NCI-H748 (cell line): ENCODE data around the gene SIL1.
A peak's percentile ranks its signal among the peaks of the same experiment; 100 is the strongest.
"Not testable (repeated sequence)": the region's sequence is repeated elsewhere in the genome, so short reads cannot be mapped to it uniquely, and the experiment has no call there.

Experiments
- DNase-seq: peaks from one replicate; lab custom pipeline; 2025; ENCODE audit not compliant: unreplicated experiment; lab: John Stamatoyannopoulos, UW

The SIL1 gene

DNA sequence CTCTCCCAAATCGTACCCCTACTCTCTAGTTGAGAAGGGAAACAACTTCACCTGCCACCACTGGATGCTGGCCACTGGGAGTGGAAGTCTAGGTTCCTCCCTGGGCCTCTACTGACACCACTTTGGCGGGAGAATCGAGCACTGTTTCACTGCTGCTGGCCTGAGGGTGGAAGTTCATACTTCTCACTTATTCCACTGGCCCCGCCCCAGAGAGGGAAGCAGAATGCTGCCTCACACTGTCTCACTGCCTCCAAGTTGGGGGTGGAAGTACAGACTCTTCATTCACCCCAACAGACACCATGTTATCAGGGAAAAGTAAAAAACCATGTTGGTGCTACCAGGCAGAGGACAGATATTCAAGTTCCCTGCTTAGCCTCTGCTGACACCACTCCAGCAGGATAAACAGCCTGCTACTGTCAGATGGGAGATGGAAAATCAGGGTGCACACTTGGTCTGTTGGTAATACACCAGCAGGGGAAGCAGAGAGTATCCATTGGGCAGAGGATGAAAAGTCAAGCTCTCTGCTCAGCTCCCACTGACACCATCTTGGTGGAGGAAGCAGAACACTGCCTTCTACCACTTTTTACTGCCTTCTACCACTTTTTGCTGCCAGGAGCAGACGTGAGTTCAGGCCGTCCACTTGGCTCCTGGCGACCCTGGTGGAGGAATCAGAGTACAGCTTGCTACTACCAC is 159.4 kb downstream of the SIL1 start:
- DNase-seq: no peak

DNA sequence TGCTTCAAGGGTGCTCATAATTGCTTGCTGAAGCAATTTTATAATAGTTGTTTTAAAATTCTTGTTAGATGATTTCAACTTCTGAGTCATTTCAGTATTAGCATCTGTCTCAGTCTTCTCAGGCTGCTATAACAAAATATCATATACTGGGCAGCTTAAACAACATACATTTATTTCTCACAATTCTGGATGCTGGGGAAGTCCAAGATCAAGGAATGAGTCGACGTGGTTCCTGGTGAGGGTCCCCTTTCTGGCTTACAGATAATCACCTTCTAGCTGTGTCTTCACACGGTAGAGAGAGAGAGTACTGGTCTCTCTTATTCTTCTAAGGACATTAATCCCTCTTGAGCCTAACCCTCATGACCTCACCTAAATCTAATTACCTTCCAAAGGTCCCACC is 160.4 kb downstream of the SIL1 start:
- DNase-seq: no peak

DNA sequence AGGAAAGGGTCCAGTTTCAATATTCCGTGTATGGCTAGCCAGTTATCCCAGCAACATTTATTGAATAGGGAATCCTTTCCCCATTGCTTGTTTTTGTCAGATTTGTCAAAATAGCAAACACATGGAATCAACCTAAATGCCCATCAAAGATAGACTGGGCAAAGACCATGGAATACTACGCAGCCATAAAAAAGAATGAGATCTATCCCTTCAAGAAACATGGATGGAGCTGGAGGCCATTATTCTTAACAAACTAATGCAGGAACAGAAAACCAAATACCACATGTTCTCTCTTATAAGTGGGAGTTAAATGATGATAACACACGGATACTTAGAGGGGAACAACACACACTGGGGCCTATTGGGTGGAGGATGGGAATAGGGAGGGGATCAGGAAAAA is 161.8 kb downstream of the SIL1 start:
- not testable (repeated sequence) for DNase-seq

DNA sequence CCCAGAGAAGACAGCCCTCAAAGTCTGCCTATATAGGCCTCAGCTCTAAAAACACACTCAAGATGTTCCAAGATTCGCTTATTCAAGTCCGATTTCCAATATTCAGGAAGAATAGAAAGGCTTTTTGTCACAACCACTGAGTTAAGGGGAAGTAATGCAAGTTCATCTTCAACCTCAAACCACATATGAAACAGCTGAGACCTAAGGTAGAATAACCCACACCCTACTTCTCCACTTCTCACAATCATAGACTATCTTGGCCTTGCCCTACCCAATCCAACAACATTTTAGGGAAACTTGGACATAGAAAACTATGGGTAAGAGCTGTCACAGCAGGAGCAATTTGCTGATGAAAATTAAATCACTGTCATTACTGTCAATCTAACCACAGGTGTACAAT is 171.0 kb downstream of the SIL1 start:
- peak; percentile 7 for DNase-seq

DNA sequence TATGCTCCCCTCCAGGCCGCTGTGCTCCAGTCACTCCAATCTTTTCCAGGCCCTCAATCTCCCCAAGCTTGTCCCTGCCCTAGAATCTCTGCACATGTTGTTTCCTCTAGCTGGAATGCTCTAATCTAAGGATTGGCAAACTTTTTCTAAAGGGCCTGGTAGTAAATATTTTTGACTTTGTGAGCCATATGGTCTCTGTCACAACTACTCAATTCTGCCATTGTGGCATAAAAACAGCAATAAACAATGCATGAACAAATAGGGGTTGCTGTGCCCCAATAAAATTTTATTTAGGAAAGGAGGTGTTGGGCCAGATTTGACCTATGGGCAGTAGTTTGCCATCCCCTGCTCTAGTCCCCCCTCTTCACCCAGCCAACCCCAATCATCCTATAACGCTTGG is 172.5 kb downstream of the SIL1 start:
- DNase-seq: no peak

DNA sequence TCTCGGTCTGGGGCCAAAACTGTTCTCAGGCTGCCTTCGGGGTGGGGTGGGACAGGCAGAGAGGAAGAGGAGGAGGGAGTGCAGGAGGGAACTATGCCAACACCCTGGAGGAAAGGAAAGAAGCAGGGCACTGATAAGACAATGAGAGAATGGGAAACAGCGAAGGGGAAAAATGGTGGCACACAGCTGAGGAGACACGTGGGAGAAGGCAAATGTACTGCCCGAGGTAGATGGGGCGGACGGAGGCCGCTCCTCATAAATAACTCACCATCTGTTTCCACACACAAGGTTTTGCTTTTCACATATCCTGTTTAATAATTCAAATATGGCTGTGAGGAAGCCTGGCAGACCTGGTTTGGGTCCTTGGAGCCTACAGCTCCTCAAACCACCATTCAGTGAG is 174.9 kb downstream of the SIL1 start:
- no peak for DNase-seq

GRCh38 chr5:139022528-139022927 is 175.6 kb downstream of the SIL1 start:
- DNase-seq: no peak

- DNase-seq: no peak
Observed at GRCh38 chr5:139021346-139021745, 176.8 kb downstream of the SIL1 start.

- no peak for DNase-seq
Observed at GRCh38 chr5:139019880-139020279, 178.3 kb downstream of the SIL1 start.

DNA sequence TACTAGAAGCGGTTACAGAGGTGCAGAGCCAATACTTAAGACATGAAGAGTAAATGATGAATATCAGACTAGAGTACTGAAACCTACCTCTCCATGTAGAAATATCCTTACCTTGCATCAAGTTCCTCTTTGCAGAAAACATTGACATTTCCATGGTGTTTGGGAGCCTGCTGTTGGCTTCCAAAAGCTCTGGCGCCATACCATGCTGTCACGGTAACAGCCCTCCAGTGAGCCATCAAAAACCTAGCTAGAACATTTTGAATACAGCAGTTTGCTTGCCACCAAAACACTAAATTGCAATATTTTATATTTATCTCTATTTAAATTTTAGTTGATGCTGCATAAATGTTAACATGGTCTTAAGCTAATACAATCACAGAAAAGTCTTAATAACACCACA is 179.0 kb downstream of the SIL1 start:
- DNase-seq: no peak

- DNase-seq: no peak
Observed at GRCh38 chr5:139017624-139018023, 180.5 kb downstream of the SIL1 start.

GRCh38 chr5:139016186-139016585 is 182.0 kb downstream of the SIL1 start:
- no peak for DNase-seq

GRCh38 chr5:139014726-139015125 is 183.4 kb downstream of the SIL1 start:
- DNase-seq: no peak

GRCh38 chr5:139012176-139012575 is 186.0 kb downstream of the SIL1 start:
- no peak for DNase-seq

DNA sequence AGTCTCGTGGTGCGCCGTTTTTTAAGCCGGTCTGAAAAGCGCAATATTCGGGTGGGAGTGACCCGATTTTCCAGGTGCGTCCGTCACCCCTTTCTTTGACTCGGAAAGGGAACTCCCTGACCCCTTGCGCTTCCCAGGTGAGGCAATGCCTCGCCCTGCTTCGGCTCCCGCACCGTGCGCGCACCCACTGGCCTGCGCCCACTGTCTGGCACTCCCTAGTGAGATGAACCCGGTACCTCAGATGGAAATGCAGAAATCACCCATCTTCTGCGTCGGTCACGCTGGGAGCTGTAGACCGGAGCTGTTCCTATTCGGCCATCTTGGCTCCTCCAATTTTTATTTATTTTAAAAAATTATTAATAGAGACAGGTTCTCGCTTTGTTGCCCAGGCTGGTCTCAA is 187.0 kb downstream of the SIL1 start:
- DNase-seq: not testable (repeated sequence)

- no peak for DNase-seq
Observed at GRCh38 chr5:139004374-139005307, 193.5 kb downstream of the SIL1 start.

GRCh38 chr5:138999674-139000073 is 198.5 kb downstream of the SIL1 start:
- DNase-seq: no peak

GRCh38 chr5:138998521-138998920 is 199.6 kb downstream of the SIL1 start:
- DNase-seq: no peak

DNA sequence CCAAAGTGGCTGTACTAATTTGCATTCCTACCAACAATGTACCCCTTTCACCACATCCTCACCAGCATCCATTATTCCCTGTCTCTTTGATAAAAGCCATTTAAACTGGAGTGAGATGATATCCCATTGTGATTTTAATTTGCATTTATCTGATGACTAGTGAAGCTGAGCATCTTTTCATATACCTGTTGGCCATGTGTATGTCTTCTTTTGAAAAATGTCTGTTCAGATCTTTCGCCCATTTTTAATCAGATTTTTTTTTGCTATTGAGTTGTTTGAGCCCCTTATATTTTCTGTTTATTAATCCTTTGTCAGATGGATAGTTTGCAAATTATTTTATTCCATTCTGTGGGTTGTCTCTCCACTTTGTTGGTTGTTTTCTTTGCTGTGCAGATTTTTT is 202.0 kb downstream of the SIL1 start:
- DNase-seq: no peak

- no peak for DNase-seq
Observed at GRCh38 chr5:138990986-138991590, 207.1 kb downstream of the SIL1 start.

DNA sequence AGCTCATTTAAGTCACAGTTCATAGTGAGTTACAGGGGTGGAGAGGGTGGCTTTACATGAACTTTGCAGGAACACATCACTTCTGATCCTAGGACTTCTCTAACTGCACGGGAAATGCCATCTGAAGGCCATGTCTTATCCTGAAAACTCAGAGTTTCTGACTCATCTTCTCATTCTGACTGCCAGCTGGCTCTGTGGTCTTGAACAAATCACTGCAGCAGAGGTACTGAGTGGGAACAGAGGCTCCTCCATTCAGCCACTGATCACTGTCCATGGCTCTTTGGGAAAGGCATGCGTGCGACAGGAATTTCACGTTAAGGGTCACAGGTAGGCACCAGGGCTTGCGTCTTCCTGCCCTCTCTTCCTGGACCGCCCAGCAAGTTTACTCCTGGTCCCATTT is 208.4 kb downstream of the SIL1 start:
- no peak for DNase-seq
